H9 (cell line): Measurements from ENCODE around the gene PIGBOS1. TPM values are rescaled to one million over a fixed set of nuclear protein-coding genes. Genes with fewer than 3 reads are reported as not detected.

Experiments used
- DNase-seq: peaks from one replicate; pipeline ENCODE4 v3.0.0-alpha.2; 2017
- H2AFZ ChIP-seq: one replicate; pipeline ENCODE4 v1.6.1; 2013; ENCODE audit warnings: mild to moderate bottlenecking, low read length, control low read depth, moderate library complexity
- H2AK5ac ChIP-seq: 2 replicates; pipeline ENCODE4 v1.6.1; 2013; ENCODE audit warnings: low read length, control low read depth, mixed read lengths; ENCODE audit not compliant: insufficient read length
- H2BK120ac ChIP-seq: one replicate; pipeline ENCODE4 v1.6.1; 2013; ENCODE audit warnings: low read depth, mild to moderate bottlenecking, low read length, control low read depth, inconsistent platforms; ENCODE audit not compliant: poor library complexity, severe bottlenecking
- H2BK12ac ChIP-seq: 2 replicates; pipeline ENCODE4 v1.6.1; 2013; ENCODE audit warnings: low read length, control low read depth, mixed read lengths, low read depth; ENCODE audit not compliant: insufficient read length
- H2BK15ac ChIP-seq: 2 replicates; pipeline ENCODE4 v1.6.1; 2013; ENCODE audit warnings: low read depth, low read length, control low read depth
- H2BK20ac ChIP-seq: one replicate; pipeline ENCODE4 v1.6.1; 2013; ENCODE audit warnings: low read depth, mild to moderate bottlenecking, low read length, control low read depth, inconsistent platforms; ENCODE audit not compliant: poor library complexity, severe bottlenecking
- H2BK5ac ChIP-seq: 2 replicates; pipeline ENCODE4 v1.6.1; 2013; ENCODE audit warnings: low read length, control low read depth, mixed read lengths; ENCODE audit not compliant: insufficient read length
- H3K14ac ChIP-seq: 2 replicates; pipeline ENCODE4 v1.6.1; 2013; ENCODE audit warnings: low read length, control low read depth; ENCODE audit not compliant: insufficient read depth
- H3K18ac ChIP-seq: 2 replicates; pipeline ENCODE4 v1.6.1; 2013; ENCODE audit warnings: low read depth, mild to moderate bottlenecking, mixed read lengths, low read length, control low read depth; ENCODE audit not compliant: insufficient read length
- H3K23ac ChIP-seq: 2 replicates; pipeline ENCODE4 v1.6.1; 2013; ENCODE audit warnings: low read length, control low read depth, mixed read lengths, low read depth; ENCODE audit not compliant: insufficient read length
- H3K23me2 ChIP-seq: 2 replicates; pipeline ENCODE4 v1.6.1; 2013; ENCODE audit warnings: low read depth, mild to moderate bottlenecking, mixed read lengths, low read length, control low read depth; ENCODE audit not compliant: insufficient read length, poor library complexity, severe bottlenecking
- H3K27ac ChIP-seq: 2 replicates; pipeline ENCODE4 v1.5.1; 2013; ENCODE audit warnings: low read length, control low read depth, mixed read lengths, low read depth; ENCODE audit not compliant: insufficient read length
- H3K27me3 ChIP-seq: 2 replicates; pipeline ENCODE4 v1.6.1; 2013; ENCODE audit warnings: low read length, control low read depth, inconsistent platforms; ENCODE audit not compliant: insufficient read depth
- H3K4ac ChIP-seq: 2 replicates; pipeline ENCODE4 v1.6.1; 2013; ENCODE audit warnings: low read depth, mild to moderate bottlenecking, control low read depth, inconsistent platforms, low read length, moderate library complexity
- H3K4me1 ChIP-seq: 2 replicates; pipeline ENCODE4 v1.6.1; 2013; ENCODE audit warnings: low read length, control low read depth, inconsistent platforms; ENCODE audit not compliant: insufficient read depth
- H3K4me2 ChIP-seq: 2 replicates; pipeline ENCODE4 v1.6.1; 2013; ENCODE audit warnings: low read length, control low read depth, mixed read lengths; ENCODE audit not compliant: insufficient read length, insufficient read depth
- H3K56ac ChIP-seq: 2 replicates; pipeline ENCODE4 v1.6.1; 2013; ENCODE audit warnings: low read depth, mild to moderate bottlenecking, mixed read lengths, low read length, control low read depth; ENCODE audit not compliant: insufficient read length
- H3K79me1 ChIP-seq: 2 replicates; pipeline ENCODE4 v1.6.1; 2013; ENCODE audit warnings: low read depth, mild to moderate bottlenecking, moderate library complexity, low read length, control low read depth, inconsistent platforms; ENCODE audit not compliant: insufficient read depth, poor library complexity, severe bottlenecking
- H3K79me2 ChIP-seq: 2 replicates; pipeline ENCODE4 v1.6.1; 2013; ENCODE audit warnings: low read length, control low read depth, inconsistent platforms; ENCODE audit not compliant: insufficient read depth
- H3K9ac ChIP-seq: 2 replicates; pipeline ENCODE4 v1.6.1; 2013; ENCODE audit warnings: low read length, control low read depth, mixed read lengths; ENCODE audit not compliant: insufficient read length; ENCODE audit errors: extremely low read depth
- H3K9me3 ChIP-seq: one replicate; pipeline ENCODE4 v1.6.1; 2013; ENCODE audit warnings: low read depth, low read length, inconsistent platforms; ENCODE audit not compliant: control insufficient read depth
- H3T11ph ChIP-seq: one replicate; pipeline ENCODE4 v1.6.1; 2013; ENCODE audit warnings: mild to moderate bottlenecking, low read length, control low read depth, inconsistent platforms
- H4K20me1 ChIP-seq: one replicate; pipeline ENCODE4 v1.6.1; 2013; ENCODE audit not compliant: control insufficient read depth, insufficient read length, insufficient read depth
- H4K5ac ChIP-seq: 2 replicates; pipeline ENCODE4 v1.6.1; 2013; ENCODE audit warnings: low read depth, mild to moderate bottlenecking, mixed read lengths, low read length, control low read depth; ENCODE audit not compliant: insufficient read length
- H4K8ac ChIP-seq: replicated peaks from 2 replicates; pipeline ENCODE4 v1.6.1; 2013; ENCODE audit warnings: low read length, control low read depth, mixed read lengths, low read depth; ENCODE audit not compliant: insufficient read length
- H4K91ac ChIP-seq: 2 replicates; pipeline ENCODE4 v1.6.1; 2013; ENCODE audit warnings: low read depth, mild to moderate bottlenecking, moderate library complexity, mixed read lengths, low read length, control low read depth; ENCODE audit not compliant: insufficient read length
- H3K27ac Mint-ChIP-seq, 3 experiments: 2 replicates in 2 of 3; 3 replicates in 1 of 3; pipeline ENCODE4 v1.8.0; 2020 to 2021; ENCODE audit warnings: mixed read lengths in 3 of 3, mild to moderate bottlenecking in 1 of 3, moderate library complexity in 1 of 3
- H3K27me3 Mint-ChIP-seq: 2 replicates; pipeline ENCODE4 v1.8.0; 2021; ENCODE audit warnings: low read depth, mild to moderate bottlenecking, moderate library complexity, mixed read lengths
- H3K36me3 Mint-ChIP-seq, 3 experiments: 2 replicates in 2 of 3; 3 replicates in 1 of 3; pipeline ENCODE4 v1.8.0; 2020 to 2021; ENCODE audit warnings: low read depth in 3 of 3, mixed read lengths in 3 of 3; ENCODE audit not compliant: insufficient read depth in 1 of 3
- H3K4me1 Mint-ChIP-seq, 2 experiments: 2 replicates each; pipeline ENCODE4 v1.8.0; 2020; ENCODE audit warnings: mixed read lengths in 2 of 2
- H3K4me3 Mint-ChIP-seq, 2 experiments: 2 replicates in 1 of 2; 3 replicates in 1 of 2; pipeline ENCODE4 v1.8.0; 2020 to 2021; ENCODE audit warnings: mild to moderate bottlenecking in 2 of 2, mixed read lengths in 2 of 2, moderate library complexity in 1 of 2
- H3K9me3 Mint-ChIP-seq, 2 experiments: 2 replicates in 1 of 2; 3 replicates in 1 of 2; pipeline ENCODE4 v1.8.0; 2020; ENCODE audit warnings: mild to moderate bottlenecking in 2 of 2, mixed read lengths in 2 of 2, moderate library complexity in 1 of 2
- WGBS: extraction: QIAGEN DNeasy Blood & Tissue Kit; methylation state at CpG from one replicate; pipeline ENCODE4 v1.1.7; 2013; ENCODE audit warnings: missing lambda C conversion rate, low lambda C conversion rate, mixed read lengths; ENCODE audit not compliant: insufficient read length; ENCODE audit errors: extremely low coverage; 5-methylcytosine and 5-hydroxymethylcytosine counted together
- total RNA-seq: library from RNA; stranded (reverse); gene quantifications from 2 replicates; pipeline ENCODE4 v1.2.1, GENCODE V29; 2021
- TF ChIP-seq, protein P1 (sequence below): fragments of 200-600 bp; sonication (generic); conservative IDR thresholded peaks from 3 replicates; pipeline ENCODE4 v1.8.0; 2021; ENCODE audit warnings: antibody characterized with exemption, mild to moderate bottlenecking

Gene PIGBOS1
- total RNA-seq, 1 experiment from 2014 or later = 10.4 TPM

DNA sequence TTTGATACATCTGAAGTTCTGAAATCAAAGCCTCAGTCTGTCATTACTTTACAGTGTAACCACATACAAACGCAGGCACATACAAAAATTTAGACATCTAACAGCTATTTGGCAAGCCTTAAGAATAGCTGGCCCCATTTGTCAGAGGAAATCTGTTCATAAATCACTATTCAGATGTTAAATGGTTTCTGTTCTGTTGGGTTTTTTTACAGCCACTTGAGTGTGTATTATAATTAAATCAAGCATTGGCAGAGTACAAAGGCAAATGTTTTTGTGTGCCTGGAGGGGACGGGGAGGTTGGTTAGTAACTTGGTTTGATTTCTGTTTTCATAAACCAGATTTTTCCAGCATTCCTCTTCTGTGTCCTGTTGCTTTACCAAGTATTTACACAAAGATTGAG is 24.2 kb upstream of the PIGBOS1 start:
- Mint-ChIP-seq H3K27me3 (no peaks in the 10 kb centered on the region), H3K9me3 (no peaks in the 10 kb centered on the region), H3K4me3 (no peak overlapping the region), H3K36me3 (peaks cover 0 to 5% (median 5%) of the 10 kb centered on the region in 3 experiments; a peak in 1 of 7 replicates), H3K4me1 (peaks cover 19 to 21% of the 10 kb centered on the region in 2 experiments), H3K27ac (no peak overlapping the region)
- Histone ChIP-seq H3K9ac (no peak overlapping the region), H3K79me1 (no peaks in the 10 kb centered on the region), H2BK12ac (no peak overlapping the region), H3K23ac (no peak overlapping the region), H3T11ph (no peak overlapping the region), H3K18ac (no peak overlapping the region), H4K8ac (no peak overlapping the region), H3K27ac (no peak overlapping the region), H4K20me1 (no peaks in the 10 kb centered on the region), H3K4me1 (peaks cover 9% of the 10 kb centered on the region), H3K23me2 (no peaks in the 10 kb centered on the region), H2BK20ac (no peak overlapping the region), H3K14ac (no peak overlapping the region), H4K91ac (no peak overlapping the region), H2BK120ac (no peak overlapping the region), H2AK5ac (no peak overlapping the region), H3K9me3 (no peaks in the 10 kb centered on the region), H2BK5ac (no peak overlapping the region), H4K5ac (no peak overlapping the region), H3K4me2 (no peak overlapping the region), H2AFZ (no peak overlapping the region), H3K79me2 (no peaks in the 10 kb centered on the region), H3K27me3 (no peaks in the 10 kb centered on the region), H3K56ac (no peak overlapping the region), H3K4ac (no peak overlapping the region), H2BK15ac (no peak overlapping the region)
- TF ChIP-seq, protein P1, sequence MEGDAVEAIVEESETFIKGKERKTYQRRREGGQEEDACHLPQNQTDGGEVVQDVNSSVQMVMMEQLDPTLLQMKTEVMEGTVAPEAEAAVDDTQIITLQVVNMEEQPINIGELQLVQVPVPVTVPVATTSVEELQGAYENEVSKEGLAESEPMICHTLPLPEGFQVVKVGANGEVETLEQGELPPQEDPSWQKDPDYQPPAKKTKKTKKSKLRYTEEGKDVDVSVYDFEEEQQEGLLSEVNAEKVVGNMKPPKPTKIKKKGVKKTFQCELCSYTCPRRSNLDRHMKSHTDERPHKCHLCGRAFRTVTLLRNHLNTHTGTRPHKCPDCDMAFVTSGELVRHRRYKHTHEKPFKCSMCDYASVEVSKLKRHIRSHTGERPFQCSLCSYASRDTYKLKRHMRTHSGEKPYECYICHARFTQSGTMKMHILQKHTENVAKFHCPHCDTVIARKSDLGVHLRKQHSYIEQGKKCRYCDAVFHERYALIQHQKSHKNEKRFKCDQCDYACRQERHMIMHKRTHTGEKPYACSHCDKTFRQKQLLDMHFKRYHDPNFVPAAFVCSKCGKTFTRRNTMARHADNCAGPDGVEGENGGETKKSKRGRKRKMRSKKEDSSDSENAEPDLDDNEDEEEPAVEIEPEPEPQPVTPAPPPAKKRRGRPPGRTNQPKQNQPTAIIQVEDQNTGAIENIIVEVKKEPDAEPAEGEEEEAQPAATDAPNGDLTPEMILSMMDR = no peak
- WGBS = no CpG with 5 or more reads among the region's 2 CpGs
- no peak for DNase-seq
